ENCODE data around the gene KLHL36. TPM values are rescaled to one million over a fixed set of nuclear protein-coding genes. Genes with fewer than 3 reads are reported as not detected.
A peak's percentile ranks its signal among the peaks of the same experiment; 100 is the strongest.

The KLHL36 gene
- total and polyA plus RNA-seq, 9 of the 15 experiments (the other 6 are each of a cell fraction or from before 2014, with no cell fraction given): 2.1 to 51.2 (median 18.5) TPM

DNA sequence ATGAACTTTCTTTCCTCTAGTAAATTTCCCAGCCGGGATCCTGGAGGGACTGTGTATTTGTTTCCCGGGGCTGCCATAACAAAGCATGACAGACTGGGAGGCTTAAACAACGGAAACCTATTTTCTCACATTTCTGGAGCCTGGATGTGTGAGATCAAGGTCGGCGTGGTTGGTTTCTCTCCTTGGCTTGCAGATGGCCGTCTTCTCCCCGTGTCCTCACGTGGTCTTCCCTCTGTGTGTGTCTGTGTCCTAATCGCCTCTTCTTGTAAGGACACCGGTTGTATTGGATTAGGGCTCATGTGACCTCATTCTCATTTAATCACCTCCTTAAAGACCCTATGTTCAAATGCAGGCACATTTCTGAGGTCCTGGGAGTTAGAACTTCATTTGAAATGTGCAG lies 29.5 kb downstream of the KLHL36 start (continued):
- TF ChIP-seq, protein P1, sequence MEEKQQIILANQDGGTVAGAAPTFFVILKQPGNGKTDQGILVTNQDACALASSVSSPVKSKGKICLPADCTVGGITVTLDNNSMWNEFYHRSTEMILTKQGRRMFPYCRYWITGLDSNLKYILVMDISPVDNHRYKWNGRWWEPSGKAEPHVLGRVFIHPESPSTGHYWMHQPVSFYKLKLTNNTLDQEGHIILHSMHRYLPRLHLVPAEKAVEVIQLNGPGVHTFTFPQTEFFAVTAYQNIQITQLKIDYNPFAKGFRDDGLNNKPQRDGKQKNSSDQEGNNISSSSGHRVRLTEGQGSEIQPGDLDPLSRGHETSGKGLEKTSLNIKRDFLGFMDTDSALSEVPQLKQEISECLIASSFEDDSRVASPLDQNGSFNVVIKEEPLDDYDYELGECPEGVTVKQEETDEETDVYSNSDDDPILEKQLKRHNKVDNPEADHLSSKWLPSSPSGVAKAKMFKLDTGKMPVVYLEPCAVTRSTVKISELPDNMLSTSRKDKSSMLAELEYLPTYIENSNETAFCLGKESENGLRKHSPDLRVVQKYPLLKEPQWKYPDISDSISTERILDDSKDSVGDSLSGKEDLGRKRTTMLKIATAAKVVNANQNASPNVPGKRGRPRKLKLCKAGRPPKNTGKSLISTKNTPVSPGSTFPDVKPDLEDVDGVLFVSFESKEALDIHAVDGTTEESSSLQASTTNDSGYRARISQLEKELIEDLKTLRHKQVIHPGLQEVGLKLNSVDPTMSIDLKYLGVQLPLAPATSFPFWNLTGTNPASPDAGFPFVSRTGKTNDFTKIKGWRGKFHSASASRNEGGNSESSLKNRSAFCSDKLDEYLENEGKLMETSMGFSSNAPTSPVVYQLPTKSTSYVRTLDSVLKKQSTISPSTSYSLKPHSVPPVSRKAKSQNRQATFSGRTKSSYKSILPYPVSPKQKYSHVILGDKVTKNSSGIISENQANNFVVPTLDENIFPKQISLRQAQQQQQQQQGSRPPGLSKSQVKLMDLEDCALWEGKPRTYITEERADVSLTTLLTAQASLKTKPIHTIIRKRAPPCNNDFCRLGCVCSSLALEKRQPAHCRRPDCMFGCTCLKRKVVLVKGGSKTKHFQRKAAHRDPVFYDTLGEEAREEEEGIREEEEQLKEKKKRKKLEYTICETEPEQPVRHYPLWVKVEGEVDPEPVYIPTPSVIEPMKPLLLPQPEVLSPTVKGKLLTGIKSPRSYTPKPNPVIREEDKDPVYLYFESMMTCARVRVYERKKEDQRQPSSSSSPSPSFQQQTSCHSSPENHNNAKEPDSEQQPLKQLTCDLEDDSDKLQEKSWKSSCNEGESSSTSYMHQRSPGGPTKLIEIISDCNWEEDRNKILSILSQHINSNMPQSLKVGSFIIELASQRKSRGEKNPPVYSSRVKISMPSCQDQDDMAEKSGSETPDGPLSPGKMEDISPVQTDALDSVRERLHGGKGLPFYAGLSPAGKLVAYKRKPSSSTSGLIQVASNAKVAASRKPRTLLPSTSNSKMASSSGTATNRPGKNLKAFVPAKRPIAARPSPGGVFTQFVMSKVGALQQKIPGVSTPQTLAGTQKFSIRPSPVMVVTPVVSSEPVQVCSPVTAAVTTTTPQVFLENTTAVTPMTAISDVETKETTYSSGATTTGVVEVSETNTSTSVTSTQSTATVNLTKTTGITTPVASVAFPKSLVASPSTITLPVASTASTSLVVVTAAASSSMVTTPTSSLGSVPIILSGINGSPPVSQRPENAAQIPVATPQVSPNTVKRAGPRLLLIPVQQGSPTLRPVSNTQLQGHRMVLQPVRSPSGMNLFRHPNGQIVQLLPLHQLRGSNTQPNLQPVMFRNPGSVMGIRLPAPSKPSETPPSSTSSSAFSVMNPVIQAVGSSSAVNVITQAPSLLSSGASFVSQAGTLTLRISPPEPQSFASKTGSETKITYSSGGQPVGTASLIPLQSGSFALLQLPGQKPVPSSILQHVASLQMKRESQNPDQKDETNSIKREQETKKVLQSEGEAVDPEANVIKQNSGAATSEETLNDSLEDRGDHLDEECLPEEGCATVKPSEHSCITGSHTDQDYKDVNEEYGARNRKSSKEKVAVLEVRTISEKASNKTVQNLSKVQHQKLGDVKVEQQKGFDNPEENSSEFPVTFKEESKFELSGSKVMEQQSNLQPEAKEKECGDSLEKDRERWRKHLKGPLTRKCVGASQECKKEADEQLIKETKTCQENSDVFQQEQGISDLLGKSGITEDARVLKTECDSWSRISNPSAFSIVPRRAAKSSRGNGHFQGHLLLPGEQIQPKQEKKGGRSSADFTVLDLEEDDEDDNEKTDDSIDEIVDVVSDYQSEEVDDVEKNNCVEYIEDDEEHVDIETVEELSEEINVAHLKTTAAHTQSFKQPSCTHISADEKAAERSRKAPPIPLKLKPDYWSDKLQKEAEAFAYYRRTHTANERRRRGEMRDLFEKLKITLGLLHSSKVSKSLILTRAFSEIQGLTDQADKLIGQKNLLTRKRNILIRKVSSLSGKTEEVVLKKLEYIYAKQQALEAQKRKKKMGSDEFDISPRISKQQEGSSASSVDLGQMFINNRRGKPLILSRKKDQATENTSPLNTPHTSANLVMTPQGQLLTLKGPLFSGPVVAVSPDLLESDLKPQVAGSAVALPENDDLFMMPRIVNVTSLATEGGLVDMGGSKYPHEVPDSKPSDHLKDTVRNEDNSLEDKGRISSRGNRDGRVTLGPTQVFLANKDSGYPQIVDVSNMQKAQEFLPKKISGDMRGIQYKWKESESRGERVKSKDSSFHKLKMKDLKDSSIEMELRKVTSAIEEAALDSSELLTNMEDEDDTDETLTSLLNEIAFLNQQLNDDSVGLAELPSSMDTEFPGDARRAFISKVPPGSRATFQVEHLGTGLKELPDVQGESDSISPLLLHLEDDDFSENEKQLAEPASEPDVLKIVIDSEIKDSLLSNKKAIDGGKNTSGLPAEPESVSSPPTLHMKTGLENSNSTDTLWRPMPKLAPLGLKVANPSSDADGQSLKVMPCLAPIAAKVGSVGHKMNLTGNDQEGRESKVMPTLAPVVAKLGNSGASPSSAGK (IDR thresholded peaks at IDR 0.05): 0 out of 2 replicates have a peak, but pooled peaks have one; percentile 36
- TF ChIP-seq, protein P2, sequence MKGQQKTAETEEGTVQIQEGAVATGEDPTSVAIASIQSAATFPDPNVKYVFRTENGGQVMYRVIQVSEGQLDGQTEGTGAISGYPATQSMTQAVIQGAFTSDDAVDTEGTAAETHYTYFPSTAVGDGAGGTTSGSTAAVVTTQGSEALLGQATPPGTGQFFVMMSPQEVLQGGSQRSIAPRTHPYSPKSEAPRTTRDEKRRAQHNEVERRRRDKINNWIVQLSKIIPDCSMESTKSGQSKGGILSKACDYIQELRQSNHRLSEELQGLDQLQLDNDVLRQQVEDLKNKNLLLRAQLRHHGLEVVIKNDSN (CRISPR knock-in tag; IDR thresholded peaks at IDR 0.05): peak; percentile 66; the same call in 1 of the 2 replicates
- TF ChIP-seq, protein P3, sequence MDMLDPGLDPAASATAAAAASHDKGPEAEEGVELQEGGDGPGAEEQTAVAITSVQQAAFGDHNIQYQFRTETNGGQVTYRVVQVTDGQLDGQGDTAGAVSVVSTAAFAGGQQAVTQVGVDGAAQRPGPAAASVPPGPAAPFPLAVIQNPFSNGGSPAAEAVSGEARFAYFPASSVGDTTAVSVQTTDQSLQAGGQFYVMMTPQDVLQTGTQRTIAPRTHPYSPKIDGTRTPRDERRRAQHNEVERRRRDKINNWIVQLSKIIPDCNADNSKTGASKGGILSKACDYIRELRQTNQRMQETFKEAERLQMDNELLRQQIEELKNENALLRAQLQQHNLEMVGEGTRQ (CRISPR knock-in tag; IDR thresholded peaks at IDR 0.05): peak; percentile 37; the same call in 1 of the 2 replicates
- TF ChIP-seq PHF8 (IDR thresholded peaks at IDR 0.05; ENCODE audit: borderline replicate concordance, low read length): no peak
- no peak for TF ChIP-seq ZNF146 (CRISPR knock-in tag; IDR thresholded peaks at IDR 0.05; ENCODE audit: unreplicated experiment)
- TF ChIP-seq EGR1 (conservative IDR thresholded peaks at IDR 0.05): no peak
- TF ChIP-seq, protein P4, sequence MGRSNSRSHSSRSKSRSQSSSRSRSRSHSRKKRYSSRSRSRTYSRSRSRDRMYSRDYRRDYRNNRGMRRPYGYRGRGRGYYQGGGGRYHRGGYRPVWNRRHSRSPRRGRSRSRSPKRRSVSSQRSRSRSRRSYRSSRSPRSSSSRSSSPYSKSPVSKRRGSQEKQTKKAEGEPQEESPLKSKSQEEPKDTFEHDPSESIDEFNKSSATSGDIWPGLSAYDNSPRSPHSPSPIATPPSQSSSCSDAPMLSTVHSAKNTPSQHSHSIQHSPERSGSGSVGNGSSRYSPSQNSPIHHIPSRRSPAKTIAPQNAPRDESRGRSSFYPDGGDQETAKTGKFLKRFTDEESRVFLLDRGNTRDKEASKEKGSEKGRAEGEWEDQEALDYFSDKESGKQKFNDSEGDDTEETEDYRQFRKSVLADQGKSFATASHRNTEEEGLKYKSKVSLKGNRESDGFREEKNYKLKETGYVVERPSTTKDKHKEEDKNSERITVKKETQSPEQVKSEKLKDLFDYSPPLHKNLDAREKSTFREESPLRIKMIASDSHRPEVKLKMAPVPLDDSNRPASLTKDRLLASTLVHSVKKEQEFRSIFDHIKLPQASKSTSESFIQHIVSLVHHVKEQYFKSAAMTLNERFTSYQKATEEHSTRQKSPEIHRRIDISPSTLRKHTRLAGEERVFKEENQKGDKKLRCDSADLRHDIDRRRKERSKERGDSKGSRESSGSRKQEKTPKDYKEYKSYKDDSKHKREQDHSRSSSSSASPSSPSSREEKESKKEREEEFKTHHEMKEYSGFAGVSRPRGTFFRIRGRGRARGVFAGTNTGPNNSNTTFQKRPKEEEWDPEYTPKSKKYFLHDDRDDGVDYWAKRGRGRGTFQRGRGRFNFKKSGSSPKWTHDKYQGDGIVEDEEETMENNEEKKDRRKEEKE (IDR thresholded peaks at IDR 0.05; ENCODE audit: borderline replicate concordance in 1 of 2, control insufficient read depth in 1 of 2, low read depth in 2 of 2, low read length in 1 of 2): no peak
